Natural killer cell (primary cell): ENCODE results near the gene OR52B2. TPM values are rescaled to one million over a fixed set of nuclear protein-coding genes. Genes with fewer than 3 reads are reported as not detected.

Experiments used
- ATAC-seq, 3 donors: fragments of 150-1000 bp in 2 of 3; fragments of 200-7000 bp in 1 of 3; cut with Tn5 transposase; 1 replicate in 1 of 3; 2 replicates in 2 of 3; pipeline ENCODE4 v1.10.0; 2021; ENCODE audit warnings: mild to moderate bottlenecking in 2 of 3, moderate library complexity in 2 of 3
- DNase-seq, 2 donors: peaks; one replicate each; pipeline versions ENCODE4 v3.0.0 to v3.0.0-alpha.2; 2013 to 2021; ENCODE audit warnings: mixed read lengths in 1 of 2
- H3K27ac ChIP-seq: one replicate; pipeline ENCODE4 v1.5.1; 2013; ENCODE audit warnings: mild to moderate bottlenecking, low read length
- H3K27me3 ChIP-seq: one replicate; pipeline ENCODE4 v1.6.1; 2013; ENCODE audit warnings: low read length; ENCODE audit not compliant: control insufficient read depth, insufficient read depth
- H3K36me3 ChIP-seq: one replicate; pipeline ENCODE4 v1.6.1; 2013; ENCODE audit warnings: low read length; ENCODE audit not compliant: control insufficient read depth, insufficient read depth
- H3K4me1 ChIP-seq: one replicate; pipeline ENCODE4 v1.6.1; 2013; ENCODE audit warnings: low read length; ENCODE audit not compliant: control insufficient read depth, insufficient read depth
- H3K4me3 ChIP-seq: one replicate; pipeline ENCODE4 v1.5.1; 2013; ENCODE audit warnings: low read length
- H3K9me3 ChIP-seq: one replicate; pipeline ENCODE4 v1.6.1; 2013; ENCODE audit warnings: low read length; ENCODE audit not compliant: control insufficient read depth, insufficient read depth
- H3K27ac Mint-ChIP-seq, 2 donors: one replicate each; pipeline ENCODE4 v1.8.0; 2022; ENCODE audit warnings: mild to moderate bottlenecking in 2 of 2, mixed read lengths in 2 of 2, moderate library complexity in 1 of 2
- H3K27me3 Mint-ChIP-seq, 2 donors: one replicate each; pipeline ENCODE4 v1.8.0; 2022; ENCODE audit warnings: low read depth in 2 of 2, mixed read lengths in 2 of 2
- H3K36me3 Mint-ChIP-seq: one replicate; pipeline ENCODE4 v1.8.0; 2022; ENCODE audit warnings: mixed read lengths
- H3K4me1 Mint-ChIP-seq, 2 donors: one replicate each; pipeline ENCODE4 v1.8.0; 2022; ENCODE audit warnings: mixed read lengths in 2 of 2
- H3K4me3 Mint-ChIP-seq: one replicate; pipeline ENCODE4 v1.8.0; 2022; ENCODE audit warnings: mild to moderate bottlenecking, moderate library complexity, mixed read lengths
- H3K9me3 Mint-ChIP-seq, 2 donors: one replicate each; pipeline ENCODE4 v1.8.0; 2022; ENCODE audit warnings: mixed read lengths in 2 of 2
- WGBS: methylation state at CpG from one replicate; pipeline ENCODE4 v1.1.7; 2013; ENCODE audit warnings: missing lambda C conversion rate; ENCODE audit not compliant: insufficient coverage; 5-methylcytosine and 5-hydroxymethylcytosine counted together
- intact Hi-C: fragments of 100-400 bp; cut with micrococcal nuclease; formaldehyde crosslinking; loops from one replicate; pipeline ENCODE4 v1.14.2; 2022
- total RNA-seq, 4 donors: library from RNA; stranded (reverse); fragments of 120-200 nt in 1 of 4; gene quantifications; one replicate each; pipeline versions ENCODE4 v1.2.3 to v1.2.4, GENCODE V29; 2013 to 2022
- TF ChIP-seq, protein P1 (sequence below): fragments of 200-600 bp; IDR thresholded peaks from one replicate; pipeline ENCODE4 v1.8.0; 2022; ENCODE audit warnings: antibody characterized with exemption

Gene OR52B2
- total RNA-seq, 3 donors from 2014 or later (not counting 1 experiment from before 2014, with no cell fraction given), result 0.35 TPM; not detected in 2

DNA sequence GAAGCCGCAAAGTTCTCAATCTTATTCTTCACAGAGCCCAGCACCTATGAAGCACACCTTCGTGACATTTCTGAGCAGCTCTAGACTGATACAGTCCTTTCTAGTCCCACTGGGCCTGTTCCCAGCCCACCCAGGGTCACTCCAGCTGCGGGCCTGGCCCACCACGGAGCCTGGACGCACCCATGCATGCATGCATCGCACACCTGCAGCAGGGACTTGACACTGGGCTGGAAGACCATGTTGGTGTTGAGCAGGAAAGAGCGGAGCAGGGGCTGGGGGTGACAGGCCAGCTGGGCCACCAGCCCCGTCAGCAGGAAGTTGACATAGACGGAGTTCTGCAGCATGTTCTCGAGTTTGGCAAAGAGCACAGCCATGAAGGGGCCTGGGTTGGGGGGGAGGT is 44.4 kb upstream of the OR52B2 start:
- H3K36me3 Mint-ChIP-seq, result peaks cover 13% of the 10 kb centered on the region
- no peak overlapping the region for H3K4me3 ChIP-seq
- H3K27ac ChIP-seq, result no peak overlapping the region
- TF ChIP-seq, protein P1, sequence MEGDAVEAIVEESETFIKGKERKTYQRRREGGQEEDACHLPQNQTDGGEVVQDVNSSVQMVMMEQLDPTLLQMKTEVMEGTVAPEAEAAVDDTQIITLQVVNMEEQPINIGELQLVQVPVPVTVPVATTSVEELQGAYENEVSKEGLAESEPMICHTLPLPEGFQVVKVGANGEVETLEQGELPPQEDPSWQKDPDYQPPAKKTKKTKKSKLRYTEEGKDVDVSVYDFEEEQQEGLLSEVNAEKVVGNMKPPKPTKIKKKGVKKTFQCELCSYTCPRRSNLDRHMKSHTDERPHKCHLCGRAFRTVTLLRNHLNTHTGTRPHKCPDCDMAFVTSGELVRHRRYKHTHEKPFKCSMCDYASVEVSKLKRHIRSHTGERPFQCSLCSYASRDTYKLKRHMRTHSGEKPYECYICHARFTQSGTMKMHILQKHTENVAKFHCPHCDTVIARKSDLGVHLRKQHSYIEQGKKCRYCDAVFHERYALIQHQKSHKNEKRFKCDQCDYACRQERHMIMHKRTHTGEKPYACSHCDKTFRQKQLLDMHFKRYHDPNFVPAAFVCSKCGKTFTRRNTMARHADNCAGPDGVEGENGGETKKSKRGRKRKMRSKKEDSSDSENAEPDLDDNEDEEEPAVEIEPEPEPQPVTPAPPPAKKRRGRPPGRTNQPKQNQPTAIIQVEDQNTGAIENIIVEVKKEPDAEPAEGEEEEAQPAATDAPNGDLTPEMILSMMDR, result no peak
- no peaks in the 10 kb centered on the region for H3K27me3 Mint-ChIP-seq
- no peak for ATAC-seq
- peaks cover 89% of the 10 kb centered on the region for H3K36me3 ChIP-seq
- 97% methylated on average over 10 of the region's 10 CpGs for WGBS
- H3K9me3 ChIP-seq, result no peaks in the 10 kb centered on the region
- peaks cover 0 to under 1% of the 10 kb centered on the region in 2 donors for H3K4me1 Mint-ChIP-seq
- H3K27ac Mint-ChIP-seq, result no peak overlapping the region
- no peaks in the 10 kb centered on the region for H3K9me3 Mint-ChIP-seq
- H3K27me3 ChIP-seq, result no peaks in the 10 kb centered on the region
- H3K4me3 Mint-ChIP-seq, result no peak overlapping the region
- no peak for DNase-seq
- intact Hi-C loops, result no loop called here
- H3K4me1 ChIP-seq, result no peaks in the 10 kb centered on the region

DNA sequence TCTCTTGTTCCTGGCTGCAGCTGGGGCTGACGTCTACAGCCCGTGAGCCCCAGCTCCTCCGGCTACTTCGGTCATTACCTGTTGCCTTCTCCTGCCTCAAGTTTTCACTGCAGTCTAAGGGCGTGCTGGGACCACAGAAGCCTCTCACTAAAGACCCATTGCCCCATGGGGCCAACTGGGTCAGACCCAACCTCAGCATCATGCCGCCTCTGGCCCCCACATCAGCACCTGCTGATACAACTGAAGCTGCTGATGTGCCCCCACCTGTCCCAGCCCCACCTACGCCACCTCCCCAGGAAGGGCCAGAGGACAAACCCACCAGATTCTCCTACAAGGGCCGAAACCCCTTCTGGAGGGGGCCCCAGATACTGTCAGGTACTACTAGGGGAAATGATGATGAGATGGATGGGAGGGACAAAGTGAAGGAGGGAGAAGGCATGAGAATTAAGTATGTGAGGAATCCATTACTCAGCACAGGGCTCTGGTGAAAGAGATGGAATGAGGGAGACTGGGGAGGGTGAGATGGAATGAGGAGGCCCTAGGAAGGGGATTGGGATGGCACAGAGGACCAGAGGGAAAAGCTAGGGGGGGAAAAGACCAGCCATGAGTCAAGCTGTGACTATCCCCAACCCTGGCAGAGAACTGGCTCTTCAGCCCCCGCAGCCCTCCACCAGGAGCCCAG is 40.3 kb upstream of the OR52B2 start:
- no peak overlapping the region for H3K4me3 ChIP-seq
- Mint-ChIP-seq H3K4me3 (no peak overlapping the region), H3K9me3 (no peaks in the 10 kb centered on the region), H3K4me1 (peaks cover 8 to 17% of the 10 kb centered on the region in 2 donors), H3K27me3 (no peaks in the 10 kb centered on the region), H3K27ac (peak overlapping the region in 1 of 2 donors; percentile 63), H3K36me3 (peaks cover 11% of the 10 kb centered on the region)
- no peaks in the 10 kb centered on the region for H3K27me3 ChIP-seq
- intact Hi-C loops, result no loop called here
- no peaks in the 10 kb centered on the region for H3K9me3 ChIP-seq
- TF ChIP-seq, protein P1, result no peak
- DNase-seq (no peak), ATAC-seq (no peak)
- H3K4me1 ChIP-seq, result peaks cover 2% of the 10 kb centered on the region
- H3K36me3 ChIP-seq, result peaks cover 65% of the 10 kb centered on the region
- H3K27ac ChIP-seq, result no peak overlapping the region
- 99% methylated on average over 9 of the region's 9 CpGs for WGBS

DNA sequence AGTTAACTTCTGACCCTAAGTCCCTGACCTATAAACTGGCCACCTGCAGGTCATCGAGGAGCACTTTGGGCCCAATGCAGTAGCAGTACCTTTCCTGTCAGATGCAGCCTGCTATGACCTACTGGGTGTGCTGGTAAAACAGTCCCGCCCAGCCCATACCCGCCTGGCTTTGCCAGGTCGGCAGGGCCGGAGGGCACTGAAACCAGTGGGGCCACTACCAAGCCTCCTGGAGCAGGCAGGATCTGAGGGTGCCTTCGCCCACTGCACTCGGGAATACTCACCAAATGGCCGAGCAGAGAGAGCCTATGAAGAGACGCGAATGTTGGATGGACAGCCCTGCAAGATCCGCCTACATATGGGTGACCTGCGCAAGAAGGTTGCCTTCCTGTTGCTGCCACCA is 39.7 kb upstream of the OR52B2 start:
- Histone ChIP-seq H3K9me3 (no peaks in the 10 kb centered on the region), H3K27me3 (no peaks in the 10 kb centered on the region), H3K36me3 (peaks cover 62% of the 10 kb centered on the region), H3K4me1 (peaks cover 5% of the 10 kb centered on the region), H3K27ac (no peak overlapping the region), H3K4me3 (no peak overlapping the region)
- ATAC-seq (no peak), DNase-seq (no peak)
- Mint-ChIP-seq H3K36me3 (peaks cover 7% of the 10 kb centered on the region), H3K27me3 (no peaks in the 10 kb centered on the region), H3K4me3 (no peak overlapping the region), H3K9me3 (no peaks in the 10 kb centered on the region), H3K27ac (peak overlapping the region; percentile 53 to 68), H3K4me1 (peaks cover 13 to 23% of the 10 kb centered on the region in 2 donors)
- 99% methylated on average over 12 of the region's 12 CpGs for WGBS
- intact Hi-C loops, result no loop called here
- TF ChIP-seq, protein P1, result no peak
